Measurements from ENCODE around the gene LDB3.

Gene LDB3

DNA sequence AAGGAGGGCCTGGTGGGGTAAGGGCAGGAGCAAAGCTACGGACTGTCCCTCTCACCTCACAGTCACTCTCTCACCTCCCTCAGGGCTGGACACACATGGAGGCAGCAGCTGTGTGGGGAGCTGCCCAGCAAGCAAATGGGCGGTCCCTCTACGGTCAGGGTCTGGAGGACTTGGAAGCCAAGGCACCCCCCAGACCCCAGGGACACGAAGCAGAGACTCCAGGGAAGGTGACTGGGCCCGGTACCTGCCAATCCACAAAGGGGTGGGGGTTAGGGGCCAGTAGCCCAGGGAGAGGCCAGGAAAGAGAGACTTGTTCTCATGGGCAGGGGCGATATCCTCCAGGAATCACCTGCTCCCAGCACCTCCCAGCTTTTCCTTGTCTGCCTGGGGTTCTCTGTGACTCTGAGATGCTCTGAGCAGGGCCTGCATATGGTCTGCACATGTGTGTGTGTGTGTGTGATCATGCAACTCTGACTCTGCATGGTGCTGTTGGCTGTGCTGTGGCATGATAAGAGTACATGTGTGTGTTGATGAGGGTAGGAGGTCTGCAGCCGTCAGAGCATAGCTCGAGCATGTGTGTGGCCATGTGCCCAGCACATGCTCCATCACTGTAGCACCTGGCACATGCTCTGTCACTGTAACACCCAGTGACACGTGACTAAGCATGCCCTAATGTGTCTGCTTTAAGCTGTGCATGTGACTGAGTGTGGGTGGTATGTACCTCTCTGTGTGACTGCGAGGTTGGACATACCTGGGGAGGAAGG is 4.6 kb upstream of the LDB3 start:
- DNase-seq (ENCODE audit: extremely low spot score) = no peak
- TF ChIP-seq, protein P1, sequence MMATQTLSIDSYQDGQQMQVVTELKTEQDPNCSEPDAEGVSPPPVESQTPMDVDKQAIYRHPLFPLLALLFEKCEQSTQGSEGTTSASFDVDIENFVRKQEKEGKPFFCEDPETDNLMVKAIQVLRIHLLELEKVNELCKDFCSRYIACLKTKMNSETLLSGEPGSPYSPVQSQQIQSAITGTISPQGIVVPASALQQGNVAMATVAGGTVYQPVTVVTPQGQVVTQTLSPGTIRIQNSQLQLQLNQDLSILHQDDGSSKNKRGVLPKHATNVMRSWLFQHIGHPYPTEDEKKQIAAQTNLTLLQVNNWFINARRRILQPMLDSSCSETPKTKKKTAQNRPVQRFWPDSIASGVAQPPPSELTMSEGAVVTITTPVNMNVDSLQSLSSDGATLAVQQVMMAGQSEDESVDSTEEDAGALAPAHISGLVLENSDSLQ (IDR thresholded peaks at IDR 0.05) = 0 out of 2 replicates have a peak, but pooled peaks have one; percentile 32
- TF ChIP-seq FOXK2 (IDR thresholded peaks at IDR 0.05) (no peak), FOXA1 (IDR thresholded peaks at IDR 0.05) (no peak)
- CTCF ChIA-PET = interaction anchor here (0.6 kb wide), 1 partner anchor 200 kb away, joined by 7 read pairs; no protein-coding TSS in a partner anchor
- POLR2A ChIA-PET = no interaction called here

- POLR2A ChIA-PET = no interaction called here
- CTCF ChIA-PET = interaction anchor here (0.6 kb wide), 2 partner anchors 55 to 199 kb away, joined by 7 to 8 read pairs; no protein-coding TSS in a partner anchor
- TF ChIP-seq ARNT (IDR thresholded peaks at IDR 0.05) (no peak), FOXM1 (IDR thresholded peaks at IDR 0.05; ENCODE audit: borderline replicate concordance) (no peak), SUZ12 (IDR thresholded peaks at IDR 0.05) (no peak), ELF4 (IDR thresholded peaks at IDR 0.05) (no peak), HDGF (IDR thresholded peaks at IDR 0.05; ENCODE audit: borderline replicate concordance) (no peak), ZNF384 (IDR thresholded peaks at IDR 0.05) (no peak), LEF1 (IDR thresholded peaks at IDR 0.05; ENCODE audit: borderline replicate concordance) (no peak), L3MBTL2 (conservative IDR thresholded peaks at IDR 0.05) (no peak), TARDBP (IDR thresholded peaks at IDR 0.05) (no peak), CTBP1 (IDR thresholded peaks at IDR 0.05; ENCODE audit: borderline replicate concordance) (no peak), BHLHE40 (IDR thresholded peaks at IDR 0.05; ENCODE audit: borderline replicate concordance) (no peak), FOXA1 (IDR thresholded peaks at IDR 0.05) (no peak), SP1 (IDR thresholded peaks at IDR 0.05) (no peak), NFRKB (IDR thresholded peaks at IDR 0.05) (no peak)
- DNase-seq (ENCODE audit: extremely low spot score) = no peak
Observed at GRCh38 chr10:86664341-86665217, 3.7 kb upstream of the LDB3 start.

DNA sequence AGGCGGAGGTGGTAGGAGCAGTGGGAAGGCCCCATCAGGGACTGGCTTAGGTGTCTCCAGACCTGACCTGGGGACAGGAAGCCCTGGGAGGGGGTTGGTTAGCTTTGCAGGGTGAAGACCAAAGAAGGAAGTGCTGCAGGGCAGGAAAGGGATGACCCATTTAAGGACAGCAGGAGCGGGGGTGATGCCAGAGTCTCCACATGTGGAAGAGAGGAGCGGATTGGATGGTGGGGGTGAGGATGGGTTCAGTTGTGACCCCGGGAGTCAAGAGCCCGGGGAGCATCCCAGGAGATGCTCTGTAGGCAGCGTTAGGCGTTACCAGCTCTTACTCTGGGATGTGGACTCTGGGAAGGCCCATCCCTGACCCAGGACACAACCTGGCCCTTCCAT is 3.1 kb upstream of the LDB3 start:
- DNase-seq (ENCODE audit: extremely low spot score) = no peak
- CTCF ChIA-PET = interaction anchor here (0.9 kb wide), 1 partner anchor 28 kb away, joined by 4 read pairs; no protein-coding TSS in a partner anchor
- POLR2A ChIA-PET = no interaction called here
- TF ChIP-seq L3MBTL2 (conservative IDR thresholded peaks at IDR 0.05) (no peak), HDGF (IDR thresholded peaks at IDR 0.05; ENCODE audit: borderline replicate concordance) (no peak), ELF4 (IDR thresholded peaks at IDR 0.05) (no peak), FOXA1 (IDR thresholded peaks at IDR 0.05) (no peak), ARNT (IDR thresholded peaks at IDR 0.05) (no peak), FOXK2 (IDR thresholded peaks at IDR 0.05) (no peak), CTBP1 (IDR thresholded peaks at IDR 0.05; ENCODE audit: borderline replicate concordance) (no peak), NFRKB (IDR thresholded peaks at IDR 0.05) (no peak)

- no peak for DNase-seq (ENCODE audit: extremely low spot score)
- POLR2A ChIA-PET = no interaction called here
- CTCF ChIA-PET = interaction anchor here (0.9 kb wide), 1 partner anchor 27 kb away, joined by 4 read pairs; no protein-coding TSS in a partner anchor
Observed at GRCh38 chr10:86665868-86666267, 2.4 kb upstream of the LDB3 start.

GRCh38 chr10:86666538-86666937 is 1.8 kb upstream of the LDB3 start:
- ChIA-PET POLR2A (no interaction called here), CTCF (no interaction called here)
- TF ChIP-seq NFRKB (IDR thresholded peaks at IDR 0.05) = no peak
- TF ChIP-seq FOXA1 (IDR thresholded peaks at IDR 0.05) = no peak
- TF ChIP-seq FOXK2 (IDR thresholded peaks at IDR 0.05) = no peak
- TF ChIP-seq ARNT (IDR thresholded peaks at IDR 0.05) = no peak
- no peak for TF ChIP-seq LEF1 (IDR thresholded peaks at IDR 0.05; ENCODE audit: borderline replicate concordance)
- TF ChIP-seq, protein P1 (IDR thresholded peaks at IDR 0.05) = no peak
- no peak for TF ChIP-seq ZNF384 (IDR thresholded peaks at IDR 0.05)
- TF ChIP-seq TARDBP (IDR thresholded peaks at IDR 0.05) = no peak
- TF ChIP-seq SP1 (IDR thresholded peaks at IDR 0.05) = no peak
- TF ChIP-seq CTBP1 (IDR thresholded peaks at IDR 0.05; ENCODE audit: borderline replicate concordance) = no peak
- no peak for TF ChIP-seq BHLHE40 (IDR thresholded peaks at IDR 0.05; ENCODE audit: borderline replicate concordance)
- TF ChIP-seq L3MBTL2 (conservative IDR thresholded peaks at IDR 0.05) = no peak
- TF ChIP-seq ELF4 (IDR thresholded peaks at IDR 0.05) = no peak
- TF ChIP-seq FOXM1 (IDR thresholded peaks at IDR 0.05; ENCODE audit: borderline replicate concordance) = no peak
- no peak for TF ChIP-seq SUZ12 (IDR thresholded peaks at IDR 0.05)
- no peak for TF ChIP-seq HDGF (IDR thresholded peaks at IDR 0.05; ENCODE audit: borderline replicate concordance)
- no peak for DNase-seq (ENCODE audit: extremely low spot score)

More at GRCh38 chr10:86665868-86666267, 2.4 kb upstream of the LDB3 start:
- TF ChIP-seq ARNT (IDR thresholded peaks at IDR 0.05) (no peak), TARDBP (IDR thresholded peaks at IDR 0.05) (no peak), FOXK2 (IDR thresholded peaks at IDR 0.05) (no peak)
- TF ChIP-seq, protein P1 (IDR thresholded peaks at IDR 0.05) = no peak

Measured in HEK293T (cell line).